ENCODE data around the gene NCOA6. TPM values are rescaled to one million over a fixed set of nuclear protein-coding genes. Genes with fewer than 3 reads are reported as not detected.

The NCOA6 gene
- total RNA-seq, 2 experiments from 2014 or later: 14.6 to 16.3 TPM

DNA sequence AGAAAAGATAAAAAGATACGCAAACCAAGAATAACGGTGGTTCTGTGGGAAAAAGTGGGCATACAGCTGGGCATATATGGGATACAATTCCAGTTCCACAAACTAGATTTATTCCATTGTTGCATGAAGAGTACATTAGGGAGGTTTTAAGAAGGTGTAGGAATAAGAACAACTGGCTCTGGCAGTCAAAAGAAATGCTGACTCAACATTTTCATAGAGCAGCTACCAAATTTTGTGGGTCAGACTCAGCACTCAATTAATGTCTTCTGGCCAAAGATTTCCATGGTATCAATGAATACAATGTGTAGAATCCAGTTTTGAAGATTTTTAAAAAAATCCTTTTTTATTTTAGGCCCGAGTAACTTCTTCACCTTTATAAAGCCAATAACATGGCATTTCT lies 81.1 kb downstream of the NCOA6 start:
- no peaks in the 10 kb centered on the region for H3K9me3 Mint-ChIP-seq
- POLR2A ChIA-PET: no interaction called here
- CTCF ChIA-PET: no interaction called here
- intact Hi-C loops (cut with DNase I, micrococcal nuclease): no loop called here
- TF ChIP-seq, protein P1, sequence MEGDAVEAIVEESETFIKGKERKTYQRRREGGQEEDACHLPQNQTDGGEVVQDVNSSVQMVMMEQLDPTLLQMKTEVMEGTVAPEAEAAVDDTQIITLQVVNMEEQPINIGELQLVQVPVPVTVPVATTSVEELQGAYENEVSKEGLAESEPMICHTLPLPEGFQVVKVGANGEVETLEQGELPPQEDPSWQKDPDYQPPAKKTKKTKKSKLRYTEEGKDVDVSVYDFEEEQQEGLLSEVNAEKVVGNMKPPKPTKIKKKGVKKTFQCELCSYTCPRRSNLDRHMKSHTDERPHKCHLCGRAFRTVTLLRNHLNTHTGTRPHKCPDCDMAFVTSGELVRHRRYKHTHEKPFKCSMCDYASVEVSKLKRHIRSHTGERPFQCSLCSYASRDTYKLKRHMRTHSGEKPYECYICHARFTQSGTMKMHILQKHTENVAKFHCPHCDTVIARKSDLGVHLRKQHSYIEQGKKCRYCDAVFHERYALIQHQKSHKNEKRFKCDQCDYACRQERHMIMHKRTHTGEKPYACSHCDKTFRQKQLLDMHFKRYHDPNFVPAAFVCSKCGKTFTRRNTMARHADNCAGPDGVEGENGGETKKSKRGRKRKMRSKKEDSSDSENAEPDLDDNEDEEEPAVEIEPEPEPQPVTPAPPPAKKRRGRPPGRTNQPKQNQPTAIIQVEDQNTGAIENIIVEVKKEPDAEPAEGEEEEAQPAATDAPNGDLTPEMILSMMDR (IDR thresholded peaks at IDR 0.05): no peak
- H3K4me1 Mint-ChIP-seq (ENCODE audit: low read depth): no peaks in the 10 kb centered on the region
- no peak overlapping the region for H3K27ac Mint-ChIP-seq
- H3K27me3 Mint-ChIP-seq: no peaks in the 10 kb centered on the region
- Histone ChIP-seq H3K9me3 (ENCODE audit: control insufficient read depth in 1 of 2, insufficient read depth in 1 of 2, low read length in 2 of 2) (no peaks in the 10 kb centered on the region), H3K27me3 (ENCODE audit: control insufficient read depth in 1 of 2, insufficient read depth in 2 of 2, low read length in 2 of 2) (no peaks in the 10 kb centered on the region), H3K4me3 (ENCODE audit: low read length) (no peak overlapping the region), H3K4me1 (ENCODE audit: insufficient read depth, low read length) (no peaks in the 10 kb centered on the region), H3K36me3 (ENCODE audit: insufficient read depth, low read length) (peaks cover 65% of the 10 kb centered on the region), H3K27ac (ENCODE audit: low read depth in 1 of 2, low read length in 2 of 2) (no peak overlapping the region)
- no peak for DNase-seq
- no peak overlapping the region for H3K4me3 Mint-ChIP-seq
- no peak for ATAC-seq (ENCODE audit: poor library complexity)
- H3K36me3 Mint-ChIP-seq (ENCODE audit: low read depth): peaks cover 82% of the 10 kb centered on the region

DNA sequence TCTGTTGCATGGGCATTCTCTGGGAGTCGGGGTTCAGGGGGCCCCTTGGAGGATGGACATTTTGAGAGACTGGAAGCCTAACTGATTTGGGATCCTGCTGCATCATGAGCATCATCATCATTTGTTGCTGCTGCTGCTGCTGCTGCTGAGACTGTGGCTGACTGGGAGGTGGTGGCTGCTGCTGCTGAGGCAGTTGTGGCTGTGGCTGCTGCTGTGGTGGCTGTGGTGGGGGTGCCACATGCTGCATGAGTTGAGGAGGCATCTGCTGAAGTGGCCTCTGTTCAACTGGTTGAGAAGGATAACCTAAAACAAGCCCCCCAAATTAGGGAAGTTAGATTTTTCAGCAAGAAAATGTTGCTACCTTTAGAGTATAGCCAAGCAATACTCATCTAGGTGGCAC lies 82.4 kb downstream of the NCOA6 start:
- ATAC-seq (ENCODE audit: poor library complexity) (no peak), DNase-seq (peak in 1 of 14 experiments; percentile 7)
- Histone ChIP-seq H3K27me3 (ENCODE audit: control insufficient read depth in 1 of 2, insufficient read depth in 2 of 2, low read length in 2 of 2) (no peaks in the 10 kb centered on the region), H3K9me3 (ENCODE audit: control insufficient read depth in 1 of 2, insufficient read depth in 1 of 2, low read length in 2 of 2) (no peaks in the 10 kb centered on the region), H3K4me3 (ENCODE audit: low read length) (no peak overlapping the region), H3K36me3 (ENCODE audit: insufficient read depth, low read length) (peaks cover 57% of the 10 kb centered on the region), H3K27ac (ENCODE audit: low read depth in 1 of 2, low read length in 2 of 2) (no peak overlapping the region), H3K4me1 (ENCODE audit: insufficient read depth, low read length) (no peaks in the 10 kb centered on the region)
- intact Hi-C loops (cut with DNase I, micrococcal nuclease): no loop called here
- Mint-ChIP-seq H3K27ac (no peak overlapping the region), H3K27me3 (no peaks in the 10 kb centered on the region), H3K36me3 (ENCODE audit: low read depth) (peaks cover 79% of the 10 kb centered on the region), H3K9me3 (no peaks in the 10 kb centered on the region), H3K4me3 (no peak overlapping the region), H3K4me1 (ENCODE audit: low read depth) (no peaks in the 10 kb centered on the region)
- ChIA-PET CTCF (no interaction called here), POLR2A (no interaction called here)
- TF ChIP-seq, protein P1 (IDR thresholded peaks at IDR 0.05): no peak

DNA sequence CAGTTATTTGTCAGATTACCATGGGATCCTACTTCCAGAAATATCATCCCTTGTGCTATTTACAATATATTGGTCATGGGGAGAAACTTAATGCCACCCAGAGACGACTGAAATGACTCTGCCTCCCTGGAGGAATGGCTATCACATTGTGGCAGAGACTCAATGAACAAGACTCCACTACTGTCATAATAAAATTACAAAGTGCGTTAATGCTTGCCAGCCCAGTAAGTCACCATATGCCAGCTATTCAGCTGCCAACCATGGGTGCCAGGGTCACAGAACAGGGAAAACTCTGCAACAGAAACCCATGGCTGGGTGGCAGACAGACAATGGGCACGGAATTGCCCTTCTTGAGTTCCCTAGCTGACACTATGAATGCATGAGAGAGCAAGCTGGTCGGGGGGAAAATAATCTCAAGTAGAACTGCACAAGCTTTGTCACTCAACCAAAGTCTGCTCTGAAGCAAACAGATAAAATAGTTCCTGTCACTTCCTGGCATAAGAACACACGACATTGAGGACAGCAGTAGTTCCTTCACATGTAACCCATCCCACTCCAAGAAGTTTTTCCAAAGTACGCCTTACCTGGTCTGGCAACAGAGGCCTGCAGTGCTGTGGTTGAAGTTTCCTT lies 89.2 kb downstream of the NCOA6 start:
- Histone ChIP-seq H3K9me3 (ENCODE audit: control insufficient read depth in 1 of 2, insufficient read depth in 1 of 2, low read length in 2 of 2) (no peaks in the 10 kb centered on the region), H3K4me3 (ENCODE audit: low read length) (no peak overlapping the region), H3K4me1 (ENCODE audit: insufficient read depth, low read length) (no peaks in the 10 kb centered on the region), H3K27me3 (ENCODE audit: control insufficient read depth in 1 of 2, insufficient read depth in 2 of 2, low read length in 2 of 2) (no peaks in the 10 kb centered on the region), H3K27ac (ENCODE audit: low read depth in 1 of 2, low read length in 2 of 2) (no peak overlapping the region), H3K36me3 (ENCODE audit: insufficient read depth, low read length) (peaks cover 33% of the 10 kb centered on the region)
- Mint-ChIP-seq H3K4me1 (ENCODE audit: low read depth) (no peaks in the 10 kb centered on the region), H3K27ac (no peak overlapping the region), H3K27me3 (no peaks in the 10 kb centered on the region), H3K36me3 (ENCODE audit: low read depth) (peaks cover 50% of the 10 kb centered on the region), H3K4me3 (no peak overlapping the region), H3K9me3 (no peaks in the 10 kb centered on the region)
- no peak for ATAC-seq (ENCODE audit: poor library complexity)
- TF ChIP-seq, protein P1 (IDR thresholded peaks at IDR 0.05): no peak
- ChIA-PET CTCF (no interaction called here), POLR2A (no interaction called here)
- DNase-seq: no peak
- intact Hi-C loops (cut with DNase I, micrococcal nuclease): no loop called here

Measured in CD4-positive, alpha-beta T cell (primary cell).